Ascending aorta (tissue), 2 donors: Measurements from ENCODE around the gene PSMC2. TPM values are rescaled to one million over a fixed set of nuclear protein-coding genes. Genes with fewer than 3 reads are reported as not detected.

Experiments used
- DNase-seq, 2 donors: peaks; one replicate each; pipeline ENCODE4 v3.0.0-alpha.2; 2019; ENCODE audit warnings: low spot score in 2 of 2
- H3K27ac ChIP-seq, 2 donors: fragments of 200-600 bp; sonication (generic); one replicate each; pipeline ENCODE4 v1.5.1; 2016 to 2017; ENCODE audit warnings: mild to moderate bottlenecking in 1 of 2
- H3K27me3 ChIP-seq: fragments of 200-600 bp; sonication (generic); one replicate; pipeline ENCODE4 v1.5.1; 2017
- H3K36me3 ChIP-seq, 2 donors: fragments of 200-600 bp; sonication (generic); one replicate each; pipeline ENCODE4 v1.5.1; 2016
- H3K4me1 ChIP-seq, 2 donors: fragments of 200-600 bp; sonication (generic); one replicate each; pipeline ENCODE4 v1.5.1; 2016 to 2017; ENCODE audit warnings: mild to moderate bottlenecking in 1 of 2
- H3K4me3 ChIP-seq, 2 donors: fragments of 200-600 bp; sonication (generic); one replicate each; pipeline ENCODE4 v1.5.1; 2016 to 2017; ENCODE audit warnings: mild to moderate bottlenecking in 1 of 2
- H3K9me3 ChIP-seq, 2 donors: fragments of 200-600 bp; sonication (generic); one replicate each; pipeline ENCODE4 v1.5.1; 2016
- intact Hi-C: fragments of 100-400 bp; cut with DNase I; formaldehyde crosslinking; loops from one replicate; pipeline ENCODE4 v1.15.1; 2023
- total RNA-seq: library from RNA; depleted of rRNA; stranded (reverse); fragments of >200 nt; gene quantifications from one replicate; pipeline ENCODE4 v1.1.0, GENCODE V29; 2016
- TF ChIP-seq, protein P1 (sequence below), 3 experiments: fragments of 200-600 bp in 2 of 3; fragments of 450-650 bp in 1 of 3; sonication (generic) in 2 of 3; IDR thresholded peaks; one replicate each; pipeline ENCODE4 v1.5.1; 2016 to 2019; ENCODE audit warnings: antibody characterized with exemption in 3 of 3, mild to moderate bottlenecking in 1 of 3, moderate library complexity in 1 of 3

PSMC2 gene
- total RNA-seq, 1 donor from 2014 or later = 45.8 TPM

DNA sequence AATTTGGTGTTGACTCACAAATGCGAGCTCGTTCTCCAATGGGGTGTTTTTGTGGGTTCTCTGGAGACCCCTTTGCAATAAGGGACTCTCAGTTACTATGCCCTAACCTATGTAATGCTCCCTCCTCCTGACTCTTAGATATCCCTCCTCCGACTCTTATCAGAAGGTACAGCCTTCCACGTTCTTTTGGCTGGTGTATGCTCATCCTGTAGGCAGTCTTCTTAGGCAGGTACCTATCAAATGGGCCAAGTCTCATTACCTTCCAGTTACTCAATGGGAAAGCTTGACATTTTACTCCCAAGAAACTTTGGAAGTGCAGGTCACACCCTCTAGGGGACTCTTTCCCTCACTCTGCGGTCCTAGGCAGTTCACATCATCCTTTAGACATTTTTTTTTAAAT, 66.0 kb downstream of the PSMC2 start:
- Histone ChIP-seq H3K27me3 (no peaks in the 10 kb centered on the region), H3K4me3 (no peak overlapping the region), H3K36me3 (no peaks in the 10 kb centered on the region), H3K27ac (no peak overlapping the region), H3K4me1 (no peaks in the 10 kb centered on the region), H3K9me3 (no peaks in the 10 kb centered on the region)
- no peak for DNase-seq
- TF ChIP-seq, protein P1, sequence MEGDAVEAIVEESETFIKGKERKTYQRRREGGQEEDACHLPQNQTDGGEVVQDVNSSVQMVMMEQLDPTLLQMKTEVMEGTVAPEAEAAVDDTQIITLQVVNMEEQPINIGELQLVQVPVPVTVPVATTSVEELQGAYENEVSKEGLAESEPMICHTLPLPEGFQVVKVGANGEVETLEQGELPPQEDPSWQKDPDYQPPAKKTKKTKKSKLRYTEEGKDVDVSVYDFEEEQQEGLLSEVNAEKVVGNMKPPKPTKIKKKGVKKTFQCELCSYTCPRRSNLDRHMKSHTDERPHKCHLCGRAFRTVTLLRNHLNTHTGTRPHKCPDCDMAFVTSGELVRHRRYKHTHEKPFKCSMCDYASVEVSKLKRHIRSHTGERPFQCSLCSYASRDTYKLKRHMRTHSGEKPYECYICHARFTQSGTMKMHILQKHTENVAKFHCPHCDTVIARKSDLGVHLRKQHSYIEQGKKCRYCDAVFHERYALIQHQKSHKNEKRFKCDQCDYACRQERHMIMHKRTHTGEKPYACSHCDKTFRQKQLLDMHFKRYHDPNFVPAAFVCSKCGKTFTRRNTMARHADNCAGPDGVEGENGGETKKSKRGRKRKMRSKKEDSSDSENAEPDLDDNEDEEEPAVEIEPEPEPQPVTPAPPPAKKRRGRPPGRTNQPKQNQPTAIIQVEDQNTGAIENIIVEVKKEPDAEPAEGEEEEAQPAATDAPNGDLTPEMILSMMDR (IDR thresholded peaks at IDR 0.05) = no peak
- intact Hi-C loops = no loop called here

DNA sequence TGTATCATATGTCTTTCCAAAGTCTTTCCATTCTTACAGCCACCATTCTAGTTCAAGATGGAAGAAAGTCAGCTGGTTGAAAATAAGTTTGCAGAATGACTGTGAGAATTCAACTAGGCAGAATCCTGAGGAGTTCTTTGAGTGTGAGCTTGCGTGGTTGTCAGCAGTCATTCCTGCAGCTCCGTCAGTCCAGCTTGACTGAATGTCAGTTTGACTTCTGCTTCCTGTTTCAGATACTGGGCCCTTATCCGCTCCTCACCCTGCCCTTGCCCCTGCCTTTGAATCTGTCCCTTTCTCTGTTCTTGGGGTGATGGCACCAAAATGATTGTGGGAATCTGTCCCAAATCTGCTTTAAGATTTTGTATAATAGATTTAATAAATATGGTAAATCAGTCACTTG, 70.8 kb downstream of the PSMC2 start:
- no peak overlapping the region for H3K27ac ChIP-seq
- no peak overlapping the region for H3K4me3 ChIP-seq
- DNase-seq = no peak
- no peaks in the 10 kb centered on the region for H3K27me3 ChIP-seq
- H3K9me3 ChIP-seq = no peaks in the 10 kb centered on the region
- H3K4me1 ChIP-seq = no peaks in the 10 kb centered on the region
- H3K36me3 ChIP-seq = no peaks in the 10 kb centered on the region
- TF ChIP-seq, protein P1 (IDR thresholded peaks at IDR 0.05) = no peak
- intact Hi-C loops = no loop called here

Other genes starting within 250 kb of the PSMC2 start
- 19.4 TPM for gene NAPEPLD, start 198.5 kb upstream of the PSMC2 start, total RNA-seq
- gene PMPCB, start 50.2 kb upstream of the PSMC2 start, total RNA-seq = 35.5 TPM
- 7.6 TPM for gene DNAJC2, start 2.9 kb upstream of the PSMC2 start, total RNA-seq
- not detected for gene SLC26A5, start 98.6 kb downstream of the PSMC2 start, total RNA-seq